Heart left ventricle (tissue), 13 donors: ENCODE results near the gene NFATC1.

Source experiments
- CTCF ChIP-seq, 12 donors: fragments of 200-600 bp; sonication (generic) in 4 of 12; IDR thresholded peaks; one replicate each; pipeline versions ENCODE4 v1.5.0 to v1.8.0; 2018 to 2022; ENCODE audit warnings: antibody characterized with exemption in 12 of 12, mild to moderate bottlenecking in 5 of 12
- POLR2A ChIP-seq, 2 donors: fragments of 450-650 bp; IDR thresholded peaks; one replicate each; pipeline ENCODE4 v1.6.1; 2017; ENCODE audit warnings: antibody characterized with exemption in 2 of 2, mild to moderate bottlenecking in 2 of 2, moderate library complexity in 2 of 2
- donor health status: ischemic (EF 13 %, LVEDD 7.1; RV severe dilation, severe dysfunction).
- donor health status: DM: no; HTN: yes; CAD: no.
- donor health status: DM: no; HTN: no; CAD: no.
- donor health status: ischemic (EF 25% LVEDD 6.9; RV normal size, moderate dysfunction).
- donor health status: ischemic (EF 25% LVEDD 5.7; RV mildly dilated, moderate dysfunction).
- donor health status: ischemic (EF 35%, LVEDD 5.7; RV mildly dilated, moderate dysfunction).
- donor health status: nonischemic (EF 11% LVEDD 7.7; RV severe dilation, severe dysfunction).
- donor health status: DM: yes; HTN: yes; CAD: no.
- donor health status: PGD.
- donor health status: ischemic (EF 29% LVEDD 5.4; RV normal size, mild dysfunction).
- donor health status: nonischemic (EF 23%, LVEDD 6.1; RV moderate dilation, normal function).

- no peak for TF ChIP-seq CTCF (IDR thresholded peaks at IDR 0.05)
- no peak for TF ChIP-seq POLR2A (IDR thresholded peaks at IDR 0.05)
Observed at GRCh38 chr18:79400591-79401381, 5.1 kb downstream of the NFATC1 start.
